ENCODE results near the gene NEDD4L.

GRCh38 chr18:58057291-58057965 is 13.4 kb downstream of the NEDD4L start:
- TF ChIP-seq, protein P1, sequence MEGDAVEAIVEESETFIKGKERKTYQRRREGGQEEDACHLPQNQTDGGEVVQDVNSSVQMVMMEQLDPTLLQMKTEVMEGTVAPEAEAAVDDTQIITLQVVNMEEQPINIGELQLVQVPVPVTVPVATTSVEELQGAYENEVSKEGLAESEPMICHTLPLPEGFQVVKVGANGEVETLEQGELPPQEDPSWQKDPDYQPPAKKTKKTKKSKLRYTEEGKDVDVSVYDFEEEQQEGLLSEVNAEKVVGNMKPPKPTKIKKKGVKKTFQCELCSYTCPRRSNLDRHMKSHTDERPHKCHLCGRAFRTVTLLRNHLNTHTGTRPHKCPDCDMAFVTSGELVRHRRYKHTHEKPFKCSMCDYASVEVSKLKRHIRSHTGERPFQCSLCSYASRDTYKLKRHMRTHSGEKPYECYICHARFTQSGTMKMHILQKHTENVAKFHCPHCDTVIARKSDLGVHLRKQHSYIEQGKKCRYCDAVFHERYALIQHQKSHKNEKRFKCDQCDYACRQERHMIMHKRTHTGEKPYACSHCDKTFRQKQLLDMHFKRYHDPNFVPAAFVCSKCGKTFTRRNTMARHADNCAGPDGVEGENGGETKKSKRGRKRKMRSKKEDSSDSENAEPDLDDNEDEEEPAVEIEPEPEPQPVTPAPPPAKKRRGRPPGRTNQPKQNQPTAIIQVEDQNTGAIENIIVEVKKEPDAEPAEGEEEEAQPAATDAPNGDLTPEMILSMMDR (IDR thresholded peaks at IDR 0.05): no peak
- TF ChIP-seq POLR2A (IDR thresholded peaks at IDR 0.05): no peak

Data from testis (tissue), 2 donors.